ENCODE data around the gene NXNL1. TPM values are rescaled to one million over a fixed set of nuclear protein-coding genes. Genes with fewer than 3 reads are reported as not detected.
A peak's percentile ranks its signal among the peaks of the same experiment; 100 is the strongest.

NXNL1 gene
- total and polyA plus RNA-seq, 2 of the 4 experiments (the other 2 are of a cell fraction) = not detected

GRCh38 chr19:17504456-17504855 is 43.7 kb upstream of the NXNL1 start:
- TF ChIP-seq RFX5 (IDR thresholded peaks at IDR 0.05; ENCODE audit: low read depth, low read length) = no peak
- TF ChIP-seq CTCF (conservative IDR thresholded peaks at IDR 0.05; ENCODE audit: low read depth, low read length) = no peak
- TF ChIP-seq CEBPB (IDR thresholded peaks at IDR 0.05; ENCODE audit: low read depth, low read length) = no peak
- no peak for TF ChIP-seq ELK1 (IDR thresholded peaks at IDR 0.05; ENCODE audit: borderline replicate concordance, low read depth, low read length)
- no peak for TF ChIP-seq MAZ (IDR thresholded peaks at IDR 0.05; ENCODE audit: borderline replicate concordance, low read depth, low read length)
- TF ChIP-seq RAD21 (IDR thresholded peaks at IDR 0.05; ENCODE audit: low read length) = no peak
- TF ChIP-seq RCOR1 (IDR thresholded peaks at IDR 0.05; ENCODE audit: insufficient replicate concordance, low read length) = no peak
- TF ChIP-seq MAFK (IDR thresholded peaks at IDR 0.05; ENCODE audit: low read depth, low read length) = no peak
- TF ChIP-seq POLR2A (IDR thresholded peaks at IDR 0.05; ENCODE audit: low read depth, low read length) = no peak
- no peak for TF ChIP-seq MXI1 (IDR thresholded peaks at IDR 0.05; ENCODE audit: borderline replicate concordance, low read depth, low read length)
- no peak for TF ChIP-seq CHD1 (IDR thresholded peaks at IDR 0.05; ENCODE audit: low read depth, low read length)
- TF ChIP-seq BHLHE40 (IDR thresholded peaks at IDR 0.05; ENCODE audit: low read depth, low read length) = no peak
- TF ChIP-seq SMC3 (IDR thresholded peaks at IDR 0.05; ENCODE audit: low read depth, low read length) = no peak
- Histone ChIP-seq H3K4me2 (ENCODE audit: low read depth, low read length) (no peak overlapping the region), H2BK120ac (ENCODE audit: low read depth, low read length) (no peak overlapping the region), H2AFZ (replicated peaks; ENCODE audit: low read length, poor library complexity) (no peak overlapping the region), H3K79me1 (ENCODE audit: low read depth in 1 of 2, low read length in 2 of 2) (peaks cover 19 to 74% of the 10 kb centered on the region in 2 experiments), H3K27me3 (ENCODE audit: control insufficient read depth, insufficient read depth, low read length) (no peaks in the 10 kb centered on the region), H3K4ac (ENCODE audit: low read depth, low read length) (no peak overlapping the region), H3K23ac (ENCODE audit: low read depth, low read length) (no peak overlapping the region), H2AK5ac (ENCODE audit: low read depth, low read length) (peak overlapping the region; percentile 1; the same call in 1 of the 2 replicates), H2AK9ac (replicated peaks; ENCODE audit: low read depth, low read length, poor library complexity) (no peak overlapping the region), H4K8ac (ENCODE audit: low read depth in 2 of 2, low read length in 2 of 2) (peak overlapping the region in 1 of 2 experiments; percentile 14; a peak in 1 of 4 replicates), H3K4me1 (ENCODE audit: control insufficient read depth, insufficient read depth, low read length) (peaks cover 18% of the 10 kb centered on the region), H3K14ac (replicated peaks; ENCODE audit: low read depth, low read length) (no peak overlapping the region), H3K9ac (ENCODE audit: low read depth, low read length) (no peak overlapping the region), H4K20me1 (ENCODE audit: insufficient read depth, low read length) (peaks cover 18% of the 10 kb centered on the region), H2BK20ac (ENCODE audit: low read depth, low read length) (no peak overlapping the region), H3K27ac (ENCODE audit: insufficient read depth, low read length) (no peak overlapping the region), H4K91ac (ENCODE audit: insufficient read depth, low read depth, low read length) (no peak overlapping the region), H3K56ac (ENCODE audit: extremely low read depth, insufficient read depth, low read length) (no peak overlapping the region), H3K4me3 (ENCODE audit: insufficient read depth, low read depth, low read length) (no peak overlapping the region), H2BK15ac (ENCODE audit: low read depth, low read length) (no peak overlapping the region), H3K18ac (ENCODE audit: low read depth, low read length) (no peak overlapping the region), H3K36me3 (ENCODE audit: control insufficient read depth, insufficient read depth, low read length) (peaks cover 27% of the 10 kb centered on the region), H3K9me1 (ENCODE audit: insufficient read depth, low read length) (peaks cover 13% of the 10 kb centered on the region), H4K5ac (ENCODE audit: low read depth, low read length) (no peak overlapping the region), H2BK5ac (ENCODE audit: low read depth, low read length, poor library complexity, severe bottlenecking) (peak overlapping the region; percentile 17), H3K9me3 (ENCODE audit: control insufficient read depth, insufficient read depth, low read length) (no peaks in the 10 kb centered on the region)
- in situ Hi-C loops (cut with MboI; ENCODE audit: low sequenced_read_pairs) = no loop called here
- POLR2A ChIA-PET (ENCODE audit: unreplicated experiment) = no interaction called here
- no TSS peak for BruUV-seq (replicated peaks)
- ATAC-seq (ENCODE audit: low read depth) = no peak
- DNase-seq = no peak
- CTCF ChIA-PET = no interaction called here
- WGBS, 2 experiments (ENCODE audit: extremely low coverage in 2 of 2, insufficient read length in 1 of 2) = 79% methylated on average over 5 of the region's 13 CpGs; no CpG with 5 or more reads in 1 of the 2 experiments
- dilution Hi-C loops (cut with HindIII; ENCODE audit: low sequenced_read_pairs, unreplicated experiment) = no loop called here
- intact Hi-C loops (cut with micrococcal nuclease) = no loop called here

Measured in IMR-90 (cell line).